Esophagus muscularis mucosa (tissue), 4 donors: Measurements from ENCODE around the gene RNF146. TPM values are rescaled to one million over a fixed set of nuclear protein-coding genes. Genes with fewer than 3 reads are reported as not detected.

Experiments used
- DNase-seq: peaks from one replicate; pipeline ENCODE4 v3.0.0-alpha.2; 2017; ENCODE audit errors: extremely low spot score
- H3K27ac ChIP-seq, 4 donors: fragments of 200-600 bp; sonication (generic); replicated peaks in 1 of 4; 1 replicate in 3 of 4; 2 replicates in 1 of 4; pipeline ENCODE4 v1.5.1; 2016 to 2019; ENCODE audit warnings: mild to moderate bottlenecking in 1 of 4
- H3K27me3 ChIP-seq, 4 donors: fragments of 200-600 bp; sonication (generic); one replicate each; pipeline versions ENCODE4 v1.5.1 to v1.6.0; 2016 to 2019
- H3K36me3 ChIP-seq, 4 donors: fragments of 200-600 bp; sonication (generic); one replicate each; pipeline ENCODE4 v1.5.1; 2016 to 2019
- H3K4me1 ChIP-seq, 4 donors: fragments of 200-600 bp; sonication (generic); one replicate each; pipeline ENCODE4 v1.5.1; 2016 to 2019
- H3K4me3 ChIP-seq, 4 donors: fragments of 200-600 bp; sonication (generic); 1 replicate in 2 of 4; 2 replicates in 2 of 4; pipeline ENCODE4 v1.5.1; 2016 to 2019; ENCODE audit warnings: mild to moderate bottlenecking in 4 of 4, moderate library complexity in 1 of 4
- H3K9me3 ChIP-seq, 4 donors: fragments of 200-600 bp; sonication (generic); 1 replicate in 3 of 4; 2 replicates in 1 of 4; pipeline ENCODE4 v1.5.1; 2016 to 2019
- EP300 ChIP-seq: sonication (generic); formaldehyde crosslinking; IDR thresholded peaks from one replicate; pipeline ENCODE4 v1.6.1; 2017; ENCODE audit warnings: antibody characterized with exemption
- POLR2A ChIP-seq: fragments of 450-650 bp; IDR thresholded peaks from one replicate; pipeline ENCODE4 v1.6.1; 2017; ENCODE audit warnings: antibody characterized with exemption, moderate library complexity, mild to moderate bottlenecking, low read depth
- POLR2AphosphoS5 ChIP-seq, 2 donors: sonication (generic); formaldehyde crosslinking; IDR thresholded peaks; one replicate each; pipeline ENCODE4 v1.6.1; 2017; ENCODE audit warnings: antibody characterized with exemption in 2 of 2
- WGBS: methylation state at CpG from one replicate; pipeline ENCODE4 v1.1.5; 2018; 5-methylcytosine and 5-hydroxymethylcytosine counted together
- intact Hi-C: fragments of 100-400 bp; cut with DNase I; formaldehyde crosslinking; loops from one replicate; pipeline ENCODE4 v1.15.1; 2023
- small RNA-seq, 3 donors: library from RNA; depleted of rRNA; stranded (forward); fragments of <200 nt; gene quantifications; one replicate each; pipeline ENCODE3, GENCODE V24; 2016
- total RNA-seq, 4 donors: library from RNA; depleted of rRNA; stranded (reverse); fragments of >200 nt; gene quantifications; one replicate each; pipeline versions ENCODE4 v1.1.0 to v1.2.1, GENCODE V29; 2016
- TF ChIP-seq, protein P1 (sequence below), 3 experiments: fragments of 200-600 bp in 2 of 3; fragments of 450-650 bp in 1 of 3; sonication (generic) in 2 of 3; IDR thresholded peaks; one replicate each; pipeline ENCODE4 v1.5.1; 2017 to 2019; ENCODE audit warnings: antibody characterized with exemption in 3 of 3, mild to moderate bottlenecking in 2 of 3, moderate library complexity in 1 of 3

Gene RNF146
- total RNA-seq, 4 donors from 2014 or later, result 48.7 to 57.7 (median 54.8) TPM

DNA sequence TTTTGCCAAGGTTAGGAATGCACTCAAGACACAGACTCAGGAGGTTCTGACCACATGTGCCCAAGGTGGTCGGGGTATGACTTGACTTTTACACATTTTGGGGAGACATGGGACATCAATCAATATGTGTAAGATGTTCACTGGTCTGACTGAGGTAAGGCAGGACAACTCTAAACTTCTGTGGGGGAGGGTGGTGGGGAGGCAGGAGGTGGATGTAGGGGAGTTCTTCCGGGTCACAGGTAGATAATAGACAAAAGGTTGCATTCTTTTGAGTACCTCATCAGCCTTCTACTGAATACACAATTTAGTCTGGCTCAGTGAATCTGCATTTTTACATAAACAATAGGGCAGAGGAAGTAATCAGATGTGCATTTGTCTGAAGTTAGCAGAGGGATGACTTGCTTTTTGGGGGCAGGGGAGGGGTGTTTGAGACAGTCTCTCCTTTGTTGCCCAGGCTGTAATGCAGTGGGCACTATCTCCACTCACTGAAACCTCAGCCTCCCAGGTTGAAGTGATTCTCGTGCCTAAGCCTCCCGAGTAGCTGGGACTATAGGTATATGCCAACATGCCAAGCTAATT lies 65.8 kb downstream of the RNF146 start:
- peaks cover 0 to 4% (median 0%) of the 10 kb centered on the region in 4 donors for H3K36me3 ChIP-seq
- no peaks in the 10 kb centered on the region for H3K9me3 ChIP-seq
- peaks cover 0 to 7% (median 3%) of the 10 kb centered on the region in 4 donors for H3K4me1 ChIP-seq
- intact Hi-C loops, result no loop called here
- H3K4me3 ChIP-seq, result no peak overlapping the region
- DNase-seq, result no peak
- no peaks in the 10 kb centered on the region for H3K27me3 ChIP-seq
- TF ChIP-seq, protein P1, sequence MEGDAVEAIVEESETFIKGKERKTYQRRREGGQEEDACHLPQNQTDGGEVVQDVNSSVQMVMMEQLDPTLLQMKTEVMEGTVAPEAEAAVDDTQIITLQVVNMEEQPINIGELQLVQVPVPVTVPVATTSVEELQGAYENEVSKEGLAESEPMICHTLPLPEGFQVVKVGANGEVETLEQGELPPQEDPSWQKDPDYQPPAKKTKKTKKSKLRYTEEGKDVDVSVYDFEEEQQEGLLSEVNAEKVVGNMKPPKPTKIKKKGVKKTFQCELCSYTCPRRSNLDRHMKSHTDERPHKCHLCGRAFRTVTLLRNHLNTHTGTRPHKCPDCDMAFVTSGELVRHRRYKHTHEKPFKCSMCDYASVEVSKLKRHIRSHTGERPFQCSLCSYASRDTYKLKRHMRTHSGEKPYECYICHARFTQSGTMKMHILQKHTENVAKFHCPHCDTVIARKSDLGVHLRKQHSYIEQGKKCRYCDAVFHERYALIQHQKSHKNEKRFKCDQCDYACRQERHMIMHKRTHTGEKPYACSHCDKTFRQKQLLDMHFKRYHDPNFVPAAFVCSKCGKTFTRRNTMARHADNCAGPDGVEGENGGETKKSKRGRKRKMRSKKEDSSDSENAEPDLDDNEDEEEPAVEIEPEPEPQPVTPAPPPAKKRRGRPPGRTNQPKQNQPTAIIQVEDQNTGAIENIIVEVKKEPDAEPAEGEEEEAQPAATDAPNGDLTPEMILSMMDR (IDR thresholded peaks at IDR 0.05), result no peak
- no peak for TF ChIP-seq POLR2A
- no peak for TF ChIP-seq POLR2AphosphoS5 (IDR thresholded peaks at IDR 0.05)
- no peak for TF ChIP-seq EP300
- no peak overlapping the region for H3K27ac ChIP-seq
- WGBS, result 66% methylated on average over 4 of the region's 4 CpGs

Small RNA genes within 50 kb of the gene (small RNA-seq; reads per million reads assigned to genes)
- 0 reads per million in 3 donors for gene RNA5SP217

Other genes with a start within 250 kb of the RNF146 start
- 100 to 1,000 TPM in 1 of 4 donors, 10 to 100 TPM in 3; 32.0 to 123 (median 47.7) TPM for gene RSPO3, start 148.2 kb upstream of the RNF146 start, total RNA-seq
- 10 to 100 TPM; 42.5 to 70.6 (median 57.9) TPM for gene ECHDC1, start 76.7 kb downstream of the RNF146 start, total RNA-seq
- 10 to 100 TPM; 19.1 to 41.5 (median 29.7) TPM for gene KIAA0408, start 192.5 kb downstream of the RNF146 start, total RNA-seq